Hepatocyte (in vitro differentiated cells): ENCODE results near the gene GNAL. TPM values are rescaled to one million over a fixed set of nuclear protein-coding genes. Genes with fewer than 3 reads are reported as not detected.

ENCODE experiments used
- DNase-seq: peaks from one replicate; pipeline ENCODE4 v3.0.0-alpha.2; 2016; ENCODE audit warnings: low spot score
- H2AFZ ChIP-seq: fragments of 200-600 bp; sonication (generic); 2 replicates; pipeline ENCODE4 v1.6.0; 2016; ENCODE audit warnings: antibody characterized with exemption, mild to moderate bottlenecking
- H3K27ac ChIP-seq: fragments of 200-600 bp; sonication (generic); 2 replicates; pipeline ENCODE4 v1.5.1; 2016; ENCODE audit warnings: mild to moderate bottlenecking
- H3K27me3 ChIP-seq: fragments of 200-600 bp; sonication (generic); 2 replicates; pipeline ENCODE4 v1.6.1; 2016
- H3K36me3 ChIP-seq: fragments of 200-600 bp; sonication (generic); replicated peaks from 2 replicates; pipeline ENCODE4 v1.5.1; 2016; ENCODE audit warnings: low read depth; ENCODE audit not compliant: insufficient read depth
- H3K4me1 ChIP-seq: fragments of 200-600 bp; sonication (generic); 2 replicates; pipeline ENCODE4 v1.5.1; 2016; ENCODE audit warnings: mild to moderate bottlenecking, moderate library complexity; ENCODE audit not compliant: insufficient read depth
- H3K4me2 ChIP-seq: fragments of 200-600 bp; sonication (generic); 2 replicates; pipeline ENCODE4 v1.6.0; 2016
- H3K4me3 ChIP-seq: fragments of 200-600 bp; sonication (generic); 2 replicates; pipeline ENCODE4 v1.5.1; 2016; ENCODE audit warnings: mild to moderate bottlenecking
- H3K79me2 ChIP-seq: fragments of 200-600 bp; sonication (generic); 2 replicates; pipeline ENCODE4 v1.6.0; 2017; ENCODE audit warnings: mild to moderate bottlenecking
- H3K9me2 ChIP-seq: fragments of 200-600 bp; sonication (generic); replicated peaks from 2 replicates; pipeline ENCODE4 v1.6.0; 2017; ENCODE audit warnings: mild to moderate bottlenecking; ENCODE audit not compliant: insufficient read depth
- H3K9me3 ChIP-seq: fragments of 200-600 bp; sonication (generic); 2 replicates; pipeline ENCODE4 v1.5.1; 2016; ENCODE audit warnings: low read depth, mild to moderate bottlenecking
- H4K20me1 ChIP-seq: fragments of 200-600 bp; sonication (generic); 2 replicates; pipeline ENCODE4 v1.6.0; 2016; ENCODE audit warnings: mild to moderate bottlenecking; ENCODE audit not compliant: insufficient read depth, poor library complexity, severe bottlenecking
- CTCF ChIP-seq: fragments of 200-600 bp; sonication (generic); IDR thresholded peaks from 2 replicates; pipeline ENCODE4 v1.5.1; 2016; ENCODE audit warnings: antibody characterized with exemption, mild to moderate bottlenecking; ENCODE audit not compliant: poor library complexity
- EZH2 ChIP-seq: fragments of 200-600 bp; sonication (generic); IDR thresholded peaks from 2 replicates; pipeline ENCODE4 v1.6.1; 2016; ENCODE audit warnings: antibody characterized with exemption, mild to moderate bottlenecking, borderline replicate concordance
- EZH2phosphoT487 ChIP-seq: fragments of 200-600 bp; sonication (generic); IDR thresholded peaks from one replicate; pipeline ENCODE4 v1.6.1; 2018; ENCODE audit warnings: antibody characterized with exemption, mild to moderate bottlenecking, low read depth, moderate library complexity; ENCODE audit not compliant: unreplicated experiment, severe bottlenecking
- whole genome bisulfite sequencing: methylation state at CpG from one replicate; pipeline ENCODE4 v1.1.6; 2016; ENCODE audit warnings: low lambda C conversion rate; ENCODE audit errors: missing lambda C conversion rate; 5-methylcytosine and 5-hydroxymethylcytosine counted together
- polyA plus RNA-seq: library from polyadenylated mRNA; unstranded; fragments of >200 nt; fragmentation: Nextera tagmentation; extraction: Ambion mirVana; gene quantifications from 2 replicates; pipeline ENCODE4 v1.2.1, GENCODE V29; 2016
- total RNA-seq: library from RNA; depleted of rRNA; stranded (reverse); fragments of >200 nt; gene quantifications from 2 replicates; pipeline ENCODE4 v1.2.3, GENCODE V29; 2014

The GNAL gene
- total and polyA plus RNA-seq, 2 experiments from 2014 or later, result 4.4 to 5.2 TPM

- Histone ChIP-seq H3K4me2 (no peak overlapping the region), H3K9me2 (no peaks in the 10 kb centered on the region), H2AFZ (no peak overlapping the region), H3K79me2 (no peaks in the 10 kb centered on the region), H3K36me3 (no peaks in the 10 kb centered on the region), H3K27me3 (peaks cover 3% of the 10 kb centered on the region), H3K27ac (no peak overlapping the region), H3K4me3 (no peak overlapping the region), H4K20me1 (no peaks in the 10 kb centered on the region), H3K4me1 (no peaks in the 10 kb centered on the region), H3K9me3 (no peaks in the 10 kb centered on the region)
- WGBS, result 94% methylated on average over 8 of the region's 8 CpGs
- no peak for TF ChIP-seq EZH2phosphoT487
- no peak for TF ChIP-seq EZH2
- no peak for TF ChIP-seq CTCF
- DNase-seq, result no peak
Measured at GRCh38 chr18:11672198-11672597, 16.9 kb upstream of the GNAL start.

- Histone ChIP-seq H3K4me3 (no peak overlapping the region), H4K20me1 (no peaks in the 10 kb centered on the region), H3K36me3 (no peaks in the 10 kb centered on the region), H3K4me1 (no peaks in the 10 kb centered on the region), H3K4me2 (no peak overlapping the region), H3K9me3 (no peaks in the 10 kb centered on the region), H3K27ac (no peak overlapping the region), H2AFZ (no peak overlapping the region), H3K79me2 (no peaks in the 10 kb centered on the region), H3K27me3 (peaks cover 8% of the 10 kb centered on the region), H3K9me2 (no peaks in the 10 kb centered on the region)
- no peak for DNase-seq
- TF ChIP-seq EZH2 (no peak), CTCF (no peak), EZH2phosphoT487 (no peak)
- WGBS, result 79% methylated on average over 8 of the region's 8 CpGs
Measured at GRCh38 chr18:11672846-11673454, 16.1 kb upstream of the GNAL start.

- no peak overlapping the region for H3K4me3 ChIP-seq
- no peak for DNase-seq
- H3K36me3 ChIP-seq, result no peaks in the 10 kb centered on the region
- peaks cover 8% of the 10 kb centered on the region for H3K27me3 ChIP-seq
- no peaks in the 10 kb centered on the region for H3K79me2 ChIP-seq
- H3K9me3 ChIP-seq, result no peaks in the 10 kb centered on the region
- H3K4me2 ChIP-seq, result no peak overlapping the region
- no peak for TF ChIP-seq EZH2phosphoT487
- no peak for TF ChIP-seq EZH2
- no peak for TF ChIP-seq CTCF
- no peak overlapping the region for H2AFZ ChIP-seq
- H3K27ac ChIP-seq, result no peak overlapping the region
- no peaks in the 10 kb centered on the region for H4K20me1 ChIP-seq
- no peaks in the 10 kb centered on the region for H3K9me2 ChIP-seq
- no peaks in the 10 kb centered on the region for H3K4me1 ChIP-seq
- WGBS, result 85% methylated on average over 9 of the region's 9 CpGs
Measured at GRCh38 chr18:11673560-11673959, 15.5 kb upstream of the GNAL start.
